Esophagus muscularis mucosa (tissue), 4 donors: ENCODE results near the gene CSH2.

Experiments used
- EP300 ChIP-seq: sonication (generic); formaldehyde crosslinking; IDR thresholded peaks from one replicate; pipeline ENCODE4 v1.6.1; 2017; ENCODE audit warnings: antibody characterized with exemption
- POLR2A ChIP-seq: fragments of 450-650 bp; IDR thresholded peaks from one replicate; pipeline ENCODE4 v1.6.1; 2017; ENCODE audit warnings: antibody characterized with exemption, moderate library complexity, mild to moderate bottlenecking, low read depth
- POLR2AphosphoS5 ChIP-seq, 2 donors: sonication (generic); formaldehyde crosslinking; IDR thresholded peaks; one replicate each; pipeline ENCODE4 v1.6.1; 2017; ENCODE audit warnings: antibody characterized with exemption in 2 of 2
- TF ChIP-seq, protein P1 (sequence below), 3 experiments: fragments of 200-600 bp in 2 of 3; fragments of 450-650 bp in 1 of 3; sonication (generic) in 2 of 3; IDR thresholded peaks; one replicate each; pipeline ENCODE4 v1.5.1; 2017 to 2019; ENCODE audit warnings: antibody characterized with exemption in 3 of 3, mild to moderate bottlenecking in 2 of 3, moderate library complexity in 1 of 3

DNA sequence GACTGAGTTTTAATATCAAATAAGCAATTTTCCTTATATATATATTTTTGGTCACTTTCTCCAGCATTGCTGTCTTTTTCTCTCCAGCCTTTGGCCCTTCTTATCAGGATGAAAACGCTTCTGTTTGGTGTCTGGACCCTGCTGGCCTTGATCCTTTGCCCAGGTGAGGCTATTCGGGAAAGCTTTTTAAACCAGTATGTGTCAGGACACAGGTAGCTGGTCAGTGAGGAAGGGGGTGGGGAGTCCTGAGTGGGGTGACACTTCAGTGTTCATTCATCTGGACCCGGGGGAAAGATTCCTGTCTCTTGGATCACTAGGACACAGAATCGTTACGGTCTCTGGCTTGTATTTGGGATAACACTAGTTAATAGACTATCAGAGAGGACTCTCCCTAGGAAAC, 18.8 kb downstream of the CSH2 start:
- TF ChIP-seq, protein P1, sequence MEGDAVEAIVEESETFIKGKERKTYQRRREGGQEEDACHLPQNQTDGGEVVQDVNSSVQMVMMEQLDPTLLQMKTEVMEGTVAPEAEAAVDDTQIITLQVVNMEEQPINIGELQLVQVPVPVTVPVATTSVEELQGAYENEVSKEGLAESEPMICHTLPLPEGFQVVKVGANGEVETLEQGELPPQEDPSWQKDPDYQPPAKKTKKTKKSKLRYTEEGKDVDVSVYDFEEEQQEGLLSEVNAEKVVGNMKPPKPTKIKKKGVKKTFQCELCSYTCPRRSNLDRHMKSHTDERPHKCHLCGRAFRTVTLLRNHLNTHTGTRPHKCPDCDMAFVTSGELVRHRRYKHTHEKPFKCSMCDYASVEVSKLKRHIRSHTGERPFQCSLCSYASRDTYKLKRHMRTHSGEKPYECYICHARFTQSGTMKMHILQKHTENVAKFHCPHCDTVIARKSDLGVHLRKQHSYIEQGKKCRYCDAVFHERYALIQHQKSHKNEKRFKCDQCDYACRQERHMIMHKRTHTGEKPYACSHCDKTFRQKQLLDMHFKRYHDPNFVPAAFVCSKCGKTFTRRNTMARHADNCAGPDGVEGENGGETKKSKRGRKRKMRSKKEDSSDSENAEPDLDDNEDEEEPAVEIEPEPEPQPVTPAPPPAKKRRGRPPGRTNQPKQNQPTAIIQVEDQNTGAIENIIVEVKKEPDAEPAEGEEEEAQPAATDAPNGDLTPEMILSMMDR (IDR thresholded peaks at IDR 0.05) = no peak
- TF ChIP-seq POLR2A = no peak
- TF ChIP-seq EP300 = no peak
- no peak for TF ChIP-seq POLR2AphosphoS5 (IDR thresholded peaks at IDR 0.05)
